Measurements from ENCODE around the gene LIMCH1.

LIMCH1 gene

DNA sequence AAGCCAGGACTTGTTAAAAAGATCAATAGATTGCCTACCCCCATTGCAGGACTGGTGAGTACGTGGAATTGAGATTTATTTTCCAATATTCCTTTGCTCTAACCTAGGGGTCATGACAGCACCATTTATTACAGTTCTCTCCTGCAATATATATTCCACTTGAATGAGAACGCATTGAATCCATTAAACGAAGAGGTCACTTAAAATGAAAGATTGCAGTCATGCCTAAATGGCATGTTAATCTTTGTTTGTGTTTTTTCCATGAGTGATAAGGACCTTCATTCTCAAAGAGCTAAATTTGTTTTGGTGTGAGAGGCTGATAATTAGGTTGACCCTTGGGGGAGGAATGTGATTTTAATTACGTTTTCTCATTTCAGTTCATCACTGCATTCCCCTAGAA is 13.5 kb upstream of the LIMCH1 start:
- Histone ChIP-seq H3K79me2 (ENCODE audit: low read length) (no peaks in the 10 kb centered on the region), H3K4me1 (ENCODE audit: low read length) (peaks cover 7% of the 10 kb centered on the region), H3K36me3 (replicated peaks; ENCODE audit: low read depth, low read length) (no peaks in the 10 kb centered on the region), H4K20me1 (ENCODE audit: insufficient read depth, low read length) (no peaks in the 10 kb centered on the region), H3K4me3 (ENCODE audit: low read length) (no peak overlapping the region), H3K27ac (ENCODE audit: low read length) (no peak overlapping the region), H3K27me3 (ENCODE audit: low read depth, low read length) (no peaks in the 10 kb centered on the region), H2AFZ (ENCODE audit: low read depth, low read length) (no peak overlapping the region), H3K9me3 (ENCODE audit: insufficient read depth, low read length) (no peaks in the 10 kb centered on the region), H3K4me2 (ENCODE audit: low read length) (no peak overlapping the region), H3K9ac (ENCODE audit: low read length) (no peak overlapping the region)
- TF ChIP-seq CTCF (IDR thresholded peaks at IDR 0.05; ENCODE audit: low read depth, low read length) (no peak), EZH2phosphoT487 (IDR thresholded peaks at IDR 0.05; ENCODE audit: low read depth) (no peak)

DNA sequence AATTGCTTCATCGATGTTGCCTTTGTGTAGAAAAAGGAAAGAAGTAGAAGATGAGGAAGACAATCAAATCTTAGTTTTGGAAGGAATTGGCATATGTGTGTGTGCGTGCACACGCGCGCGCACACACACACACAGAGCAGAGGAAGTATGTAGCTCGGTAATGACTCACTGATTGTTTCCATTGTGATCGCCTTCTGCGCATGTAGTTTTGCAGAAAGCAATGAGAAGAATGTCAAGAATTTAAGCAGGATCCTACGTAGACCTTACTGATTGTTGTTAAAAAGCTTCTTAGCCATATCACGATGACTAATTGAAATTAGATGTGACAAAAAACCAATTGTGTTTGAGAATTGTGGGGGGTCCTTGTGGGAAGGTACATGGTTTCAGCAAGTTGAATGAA is 12.8 kb upstream of the LIMCH1 start:
- H3K36me3 ChIP-seq (replicated peaks; ENCODE audit: low read depth, low read length): no peaks in the 10 kb centered on the region
- no peaks in the 10 kb centered on the region for H3K4me1 ChIP-seq (ENCODE audit: low read length)
- no peak overlapping the region for H3K4me2 ChIP-seq (ENCODE audit: low read length)
- no peaks in the 10 kb centered on the region for H3K79me2 ChIP-seq (ENCODE audit: low read length)
- no peak overlapping the region for H2AFZ ChIP-seq (ENCODE audit: low read depth, low read length)
- no peaks in the 10 kb centered on the region for H3K27me3 ChIP-seq (ENCODE audit: low read depth, low read length)
- H3K9me3 ChIP-seq (ENCODE audit: insufficient read depth, low read length): no peaks in the 10 kb centered on the region
- H3K9ac ChIP-seq (ENCODE audit: low read length): no peak overlapping the region
- H4K20me1 ChIP-seq (ENCODE audit: insufficient read depth, low read length): no peaks in the 10 kb centered on the region
- TF ChIP-seq CTCF (IDR thresholded peaks at IDR 0.05; ENCODE audit: low read depth, low read length) (no peak), EZH2phosphoT487 (IDR thresholded peaks at IDR 0.05; ENCODE audit: low read depth) (no peak)
- H3K27ac ChIP-seq (ENCODE audit: low read length): no peak overlapping the region
- H3K4me3 ChIP-seq (ENCODE audit: low read length): no peak overlapping the region

GRCh38 chr4:41526628-41527027 is 11.3 kb upstream of the LIMCH1 start:
- no peak overlapping the region for H3K27ac ChIP-seq (ENCODE audit: low read length)
- H3K36me3 ChIP-seq (replicated peaks; ENCODE audit: low read depth, low read length): no peaks in the 10 kb centered on the region

GRCh38 chr4:41528512-41529205 is 9.3 kb upstream of the LIMCH1 start:
- H2AFZ ChIP-seq (ENCODE audit: low read depth, low read length): no peak overlapping the region
- no peak overlapping the region for H3K27ac ChIP-seq (ENCODE audit: low read length)
- H3K4me3 ChIP-seq (ENCODE audit: low read length): no peak overlapping the region
- H4K20me1 ChIP-seq (ENCODE audit: insufficient read depth, low read length): no peaks in the 10 kb centered on the region
- H3K9ac ChIP-seq (ENCODE audit: low read length): no peak overlapping the region
- TF ChIP-seq CTCF (IDR thresholded peaks at IDR 0.05; ENCODE audit: low read depth, low read length) (no peak), EZH2phosphoT487 (IDR thresholded peaks at IDR 0.05; ENCODE audit: low read depth) (no peak)
- no peaks in the 10 kb centered on the region for H3K27me3 ChIP-seq (ENCODE audit: low read depth, low read length)
- H3K36me3 ChIP-seq (replicated peaks; ENCODE audit: low read depth, low read length): no peaks in the 10 kb centered on the region
- no peaks in the 10 kb centered on the region for H3K79me2 ChIP-seq (ENCODE audit: low read length)
- H3K9me3 ChIP-seq (ENCODE audit: insufficient read depth, low read length): no peaks in the 10 kb centered on the region
- H3K4me2 ChIP-seq (ENCODE audit: low read length): no peak overlapping the region
- no peaks in the 10 kb centered on the region for H3K4me1 ChIP-seq (ENCODE audit: low read length)

More at GRCh38 chr4:41526628-41527027, 11.3 kb upstream of the LIMCH1 start:
- Histone ChIP-seq H3K4me2 (ENCODE audit: low read length) (no peak overlapping the region), H3K4me1 (ENCODE audit: low read length) (no peaks in the 10 kb centered on the region), H3K79me2 (ENCODE audit: low read length) (no peaks in the 10 kb centered on the region), H4K20me1 (ENCODE audit: insufficient read depth, low read length) (no peaks in the 10 kb centered on the region), H3K9me3 (ENCODE audit: insufficient read depth, low read length) (no peaks in the 10 kb centered on the region), H3K9ac (ENCODE audit: low read length) (no peak overlapping the region), H3K4me3 (ENCODE audit: low read length) (no peak overlapping the region), H2AFZ (ENCODE audit: low read depth, low read length) (no peak overlapping the region), H3K27me3 (ENCODE audit: low read depth, low read length) (no peaks in the 10 kb centered on the region)
- TF ChIP-seq EZH2phosphoT487 (IDR thresholded peaks at IDR 0.05; ENCODE audit: low read depth): no peak
- TF ChIP-seq CTCF (IDR thresholded peaks at IDR 0.05; ENCODE audit: low read depth, low read length): no peak
